ELF-1 (cell line): ENCODE results near the gene BNC2.

Experiments
- DNase-seq: peaks from one replicate; pipeline ENCODE4 v3.0.0-alpha.2; 2016; ENCODE audit warnings: low read depth, low spot score

The BNC2 gene

DNA sequence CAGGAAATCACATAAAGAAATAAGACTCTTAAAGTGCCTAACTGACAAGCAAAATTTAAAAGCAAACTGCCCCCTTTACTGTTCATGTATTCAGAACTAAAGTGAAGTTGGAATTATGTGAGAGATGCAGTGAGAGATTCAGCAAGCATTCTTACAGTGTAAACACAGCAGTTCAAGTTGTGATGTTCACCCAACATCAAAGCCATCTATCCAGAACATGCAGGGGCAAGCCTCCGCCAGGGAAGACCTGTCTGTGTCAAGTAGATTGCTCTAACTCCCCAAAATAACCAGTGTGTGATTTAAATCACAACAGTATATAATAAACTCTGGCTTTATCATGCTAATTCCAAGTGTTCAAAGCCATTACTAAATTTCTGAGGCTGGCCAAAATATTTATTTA, 233.3 kb downstream of the BNC2 start:
- no peak for DNase-seq

DNA sequence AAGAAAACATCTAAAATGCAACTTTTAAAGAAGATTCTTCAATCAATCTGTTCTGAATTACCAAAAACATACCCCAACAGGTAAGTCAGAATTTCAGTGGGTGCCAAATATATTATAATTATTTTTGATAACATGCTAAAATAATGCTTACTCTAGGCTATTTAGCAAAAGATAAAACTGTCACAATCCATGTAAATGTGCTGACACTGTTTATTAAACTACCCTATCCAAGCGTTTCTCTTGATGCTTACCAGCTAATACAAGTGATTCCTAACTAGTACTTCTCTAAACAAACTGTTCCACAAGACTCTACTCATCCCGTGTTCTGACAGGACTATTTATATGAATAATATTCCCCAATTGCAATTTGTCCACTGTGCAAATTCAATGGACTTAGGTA, 236.7 kb downstream of the BNC2 start:
- no peak for DNase-seq

DNA sequence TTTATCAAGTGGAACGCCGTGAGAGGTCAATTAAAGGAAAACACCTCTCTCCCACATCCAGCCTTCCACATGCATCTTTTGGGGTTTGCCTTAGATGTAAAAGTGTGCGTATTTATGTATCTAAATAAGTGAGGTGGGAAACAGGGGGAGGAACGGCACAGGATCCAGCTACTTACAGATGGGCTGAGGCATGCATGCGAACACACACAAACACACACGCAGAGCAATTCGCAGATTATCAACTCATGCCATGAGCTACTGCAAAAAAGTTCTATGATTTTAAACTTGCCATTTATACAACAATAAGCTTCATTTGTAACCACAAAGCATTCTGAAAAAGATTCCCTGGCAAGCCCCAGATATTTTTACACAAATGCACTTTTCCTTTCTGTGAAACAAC, 242.1 kb downstream of the BNC2 start:
- DNase-seq: no peak

DNA sequence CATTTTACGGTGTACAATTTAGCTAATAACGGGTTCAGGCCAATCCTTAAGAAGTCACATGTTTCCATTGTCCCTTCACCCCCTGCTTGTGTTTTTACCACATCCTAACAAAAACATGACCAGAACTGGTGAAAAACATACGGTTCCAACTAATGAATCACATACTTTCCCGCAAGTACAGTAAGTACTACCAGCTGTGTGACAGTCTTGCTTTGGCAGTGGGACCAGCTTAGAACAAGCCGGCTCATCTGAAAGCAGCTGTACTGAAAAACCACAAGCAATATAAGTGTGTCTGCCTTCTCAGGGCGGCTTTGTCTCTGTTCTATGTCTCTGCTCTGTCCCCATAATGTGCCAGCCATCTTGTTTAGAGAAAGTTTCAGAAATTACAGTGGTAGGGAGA, 242.5 kb downstream of the BNC2 start:
- no peak for DNase-seq

DNA sequence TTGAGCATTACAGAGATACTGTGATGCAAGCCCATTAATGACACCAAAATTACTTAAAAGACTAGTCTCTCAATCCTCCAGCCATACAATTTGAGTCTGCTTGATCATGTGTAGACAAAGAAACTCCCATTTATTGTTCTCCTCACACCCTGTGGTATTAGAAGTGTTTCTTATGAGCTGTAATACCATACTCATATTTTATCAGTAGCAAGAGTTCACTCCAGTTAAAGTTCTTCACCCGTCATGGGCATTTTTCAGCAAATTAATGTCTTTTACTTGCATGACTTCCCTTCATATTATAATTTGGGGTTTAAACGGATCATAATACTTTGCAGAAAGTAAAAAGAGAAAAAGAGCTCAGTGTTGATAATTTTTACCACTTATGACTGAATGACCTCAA, 242.9 kb downstream of the BNC2 start:
- no peak for DNase-seq

DNA sequence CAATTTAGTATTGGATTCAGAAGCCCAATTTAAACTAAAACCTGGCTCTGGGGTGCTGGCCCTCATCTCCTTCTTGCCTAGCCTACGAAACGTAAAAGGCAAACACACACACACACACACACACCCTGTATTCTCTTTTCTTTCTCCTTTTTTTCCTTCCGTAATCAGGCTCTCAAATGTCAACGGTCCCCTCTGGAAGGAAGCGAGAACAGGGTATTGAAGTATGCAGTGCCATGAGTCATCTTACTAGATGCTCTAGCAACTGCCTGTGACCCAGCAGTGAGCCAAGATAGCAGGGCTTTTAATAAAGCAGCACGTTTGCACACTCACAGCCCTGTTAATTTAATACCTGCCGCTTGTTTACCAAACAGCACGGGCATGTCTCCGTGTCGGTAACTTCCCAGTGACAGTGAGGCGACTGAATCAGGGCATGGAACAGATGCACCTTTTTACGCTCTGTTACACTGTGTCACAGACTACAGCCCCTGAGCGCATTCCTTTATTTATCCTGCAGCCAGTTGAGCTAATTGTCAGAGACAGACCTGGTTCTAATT, 243.8 kb downstream of the BNC2 start:
- DNase-seq: peak; percentile 76

DNA sequence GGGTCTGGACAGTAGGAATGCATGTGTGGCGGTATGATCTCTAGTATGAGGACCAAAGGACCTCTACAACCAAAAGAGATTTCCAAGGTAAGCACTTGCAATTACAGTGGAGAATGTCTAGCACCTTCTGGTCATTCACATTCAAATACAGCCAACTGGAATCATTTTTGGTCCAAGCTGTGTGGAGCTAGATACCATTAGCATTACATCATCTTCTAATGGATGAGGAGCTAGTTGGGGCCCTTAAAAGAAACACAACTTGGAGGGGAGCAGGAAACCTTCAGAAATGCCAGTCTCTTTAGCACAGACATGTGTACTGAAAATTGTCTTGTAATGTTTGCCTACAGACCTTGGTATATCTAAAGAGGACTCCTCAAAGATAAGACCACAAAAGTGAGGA, 244.7 kb downstream of the BNC2 start:
- DNase-seq: peak; percentile 20

DNA sequence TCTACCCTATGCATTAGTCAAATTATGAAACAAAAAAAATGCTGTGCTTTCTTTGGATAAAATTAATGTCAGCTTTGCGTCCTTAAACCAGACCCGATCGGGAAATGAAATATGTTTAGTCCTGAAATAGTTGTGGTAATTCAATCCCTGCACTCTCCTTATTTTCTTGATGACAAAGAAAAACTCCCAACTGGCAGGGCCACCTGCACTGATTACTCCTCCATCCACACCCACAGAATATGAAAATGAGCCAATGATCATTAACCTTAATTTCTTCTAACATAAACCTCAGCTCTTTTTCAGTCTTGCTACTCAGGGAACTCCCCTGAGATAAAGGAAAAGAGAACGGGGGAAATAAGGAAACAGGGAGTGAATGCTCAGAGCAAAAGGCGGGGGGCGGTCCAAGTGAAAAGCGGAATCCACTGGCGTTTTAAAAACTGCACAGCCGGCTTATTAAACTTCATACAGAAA, 245.3 kb downstream of the BNC2 start:
- no peak for DNase-seq

DNA sequence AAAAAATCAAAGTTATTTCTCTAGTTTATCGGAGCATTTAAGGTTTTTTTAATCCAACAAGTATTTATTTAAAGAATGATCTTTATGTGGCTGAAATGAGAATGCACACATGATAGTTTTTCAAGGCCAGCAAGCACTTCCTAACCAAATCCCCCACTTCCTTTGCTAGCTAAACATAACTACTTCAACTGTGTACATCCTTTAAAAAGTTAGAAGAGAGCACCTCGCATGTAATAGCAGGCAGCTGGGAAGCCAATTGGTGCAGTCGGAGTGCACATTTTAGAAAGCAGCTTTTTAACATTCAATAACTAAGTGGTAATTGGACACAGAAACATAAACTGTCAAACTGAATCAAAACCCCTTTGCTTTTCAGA, 245.7 kb downstream of the BNC2 start:
- DNase-seq: no peak

DNA sequence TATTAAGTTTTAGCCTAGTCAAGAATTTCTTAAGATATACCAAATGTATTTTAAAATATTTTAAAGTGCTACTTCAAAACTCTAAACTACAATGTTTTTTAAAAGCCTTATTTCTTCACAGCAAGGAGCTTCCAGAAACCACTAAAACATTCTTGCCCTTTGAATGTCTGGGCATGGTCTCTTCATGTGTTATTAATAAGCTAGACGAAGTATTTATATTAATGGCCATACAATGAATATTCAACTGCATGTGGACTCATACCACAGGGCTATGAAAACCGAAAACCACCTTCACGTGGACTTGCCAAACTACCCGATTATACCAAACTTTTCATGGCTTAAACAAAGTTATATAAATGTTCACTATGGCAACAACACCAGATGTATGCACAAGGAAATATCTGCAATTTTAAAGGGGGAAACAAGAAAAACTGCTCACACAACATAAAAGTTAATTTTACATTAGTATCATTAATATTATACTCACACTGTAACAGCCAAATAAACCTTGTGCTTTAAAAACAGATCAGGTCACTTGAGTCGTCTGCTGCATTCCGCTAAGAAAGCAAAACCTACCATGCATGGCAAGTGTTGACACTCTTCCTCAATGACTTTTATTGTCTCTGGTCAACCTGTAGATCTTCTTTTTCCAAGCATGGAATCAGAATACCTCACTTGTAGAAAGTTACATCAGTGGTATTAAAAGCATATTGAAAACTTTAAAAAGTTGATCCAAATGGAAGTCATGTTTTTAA, 246.3 kb downstream of the BNC2 start:
- no peak for DNase-seq

DNA sequence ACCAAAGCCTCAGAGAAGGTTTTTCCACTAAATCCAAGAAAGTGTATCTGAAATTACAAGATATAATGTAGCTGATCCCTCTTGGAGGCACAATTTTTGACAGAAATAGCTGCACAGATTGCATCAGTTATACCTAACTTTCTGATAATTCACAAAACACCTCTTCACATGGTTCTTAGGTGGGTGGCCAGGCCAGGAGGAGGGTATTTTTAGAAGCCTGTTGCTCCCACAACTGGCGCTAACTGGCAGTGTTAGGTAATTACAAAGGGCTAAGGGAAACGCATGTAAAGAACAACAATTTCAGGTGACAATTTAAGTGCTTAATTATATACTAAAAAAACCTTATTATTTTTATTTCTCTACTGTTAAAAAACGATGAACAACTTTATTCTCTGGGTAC, 247.9 kb downstream of the BNC2 start:
- no peak for DNase-seq

DNA sequence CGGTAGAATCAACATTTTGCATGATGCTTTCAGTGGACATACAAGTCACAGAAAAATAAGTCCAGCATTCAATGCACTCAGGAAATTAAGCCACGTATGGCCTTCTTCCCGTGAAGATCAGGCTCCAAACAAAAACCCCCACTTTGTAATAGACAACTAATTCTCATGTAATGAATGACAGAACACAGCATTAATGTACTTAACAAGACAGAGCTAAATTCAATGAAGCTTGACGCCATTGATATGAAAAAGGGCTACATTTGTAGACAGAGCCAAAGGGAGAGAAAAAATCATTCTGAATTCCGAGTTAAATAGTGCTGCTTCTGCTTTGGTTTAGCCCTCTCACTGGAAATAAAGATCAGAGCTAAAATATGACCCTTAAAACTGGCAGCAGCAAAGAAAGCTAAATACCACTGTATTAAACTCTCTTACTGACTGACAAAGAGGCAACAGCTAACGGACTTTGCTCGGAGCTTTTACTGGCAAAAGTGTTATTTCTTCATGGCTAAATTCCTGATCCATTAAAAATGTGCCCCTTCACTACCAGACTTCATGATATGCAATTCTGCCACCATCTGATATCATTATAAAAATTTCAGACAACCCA, 250.5 kb downstream of the BNC2 start:
- DNase-seq: no peak

DNA sequence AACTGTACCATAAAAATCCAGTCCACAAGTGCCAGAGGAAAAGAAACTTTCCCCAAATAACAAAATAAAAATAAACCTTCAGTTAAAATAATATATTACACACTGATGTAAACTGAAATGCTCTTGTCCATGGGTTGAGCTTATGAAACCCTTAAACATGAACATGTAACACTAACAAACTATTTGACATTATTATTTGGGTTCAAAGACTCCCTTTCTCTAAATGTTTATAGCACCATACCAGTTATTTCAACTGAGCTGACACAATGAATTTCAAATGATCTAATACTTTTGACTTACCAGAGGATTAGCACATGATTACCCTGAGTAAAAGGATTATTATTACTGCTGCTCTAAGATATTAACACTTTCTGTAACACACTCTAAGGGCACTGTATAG, 251.1 kb downstream of the BNC2 start:
- DNase-seq: no peak

DNA sequence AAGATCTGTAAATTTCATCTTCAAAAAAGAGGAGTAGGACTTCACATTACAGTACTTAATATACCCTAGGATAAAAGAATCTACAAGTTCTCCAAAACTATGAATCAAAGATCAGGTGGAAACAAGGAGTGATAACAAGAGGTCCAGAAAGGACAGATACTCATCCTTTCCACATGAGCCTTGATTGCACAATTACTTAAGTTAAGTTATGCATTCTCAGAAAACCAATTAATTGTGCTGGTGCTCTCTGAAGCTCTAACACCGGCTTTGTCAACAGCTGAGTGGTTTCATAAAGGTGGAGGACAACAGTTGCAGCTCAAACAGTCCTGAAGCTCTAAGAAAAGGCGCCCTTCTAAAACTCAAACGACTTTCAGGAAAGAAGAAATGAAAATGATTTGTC, 251.9 kb downstream of the BNC2 start:
- DNase-seq: no peak

DNA sequence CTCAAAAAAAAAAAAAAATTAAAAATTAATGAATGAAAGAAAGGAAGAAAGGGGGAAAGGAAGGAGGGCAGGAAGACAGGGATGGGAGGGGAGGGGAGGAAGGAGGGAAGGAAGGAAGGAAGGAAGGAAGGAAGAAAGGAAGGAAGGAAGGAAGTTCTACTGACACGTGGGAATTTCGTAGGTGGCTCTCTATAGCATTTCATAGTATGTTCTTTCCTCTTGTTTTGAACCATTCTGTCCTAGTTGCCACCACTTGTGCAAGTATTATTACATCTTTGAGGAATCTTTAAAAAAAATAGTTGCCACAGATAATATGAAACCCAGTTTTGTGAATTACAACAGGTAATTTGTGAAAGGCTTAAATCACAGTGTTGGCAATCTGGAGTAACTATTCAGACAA, 253.8 kb downstream of the BNC2 start:
- no peak for DNase-seq

DNA sequence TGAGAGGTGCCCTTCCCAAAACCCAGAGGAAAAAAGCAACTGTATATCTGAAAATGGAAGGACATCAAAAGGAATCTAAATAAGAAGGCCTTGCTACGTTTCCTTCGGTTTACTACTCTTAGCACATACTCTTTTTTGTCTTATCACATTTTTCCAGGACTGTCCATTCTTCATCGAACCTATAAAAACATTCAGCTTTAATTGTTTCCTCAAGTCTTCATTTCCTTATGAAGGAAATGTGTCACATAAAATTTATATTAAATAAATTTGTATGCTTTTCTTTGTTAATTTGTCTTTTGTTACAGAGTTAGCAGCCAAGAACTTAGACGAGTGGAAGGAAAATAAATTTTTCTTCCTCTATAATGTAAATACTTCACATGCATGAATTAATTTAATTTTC, 255.0 kb downstream of the BNC2 start:
- no peak for DNase-seq

DNA sequence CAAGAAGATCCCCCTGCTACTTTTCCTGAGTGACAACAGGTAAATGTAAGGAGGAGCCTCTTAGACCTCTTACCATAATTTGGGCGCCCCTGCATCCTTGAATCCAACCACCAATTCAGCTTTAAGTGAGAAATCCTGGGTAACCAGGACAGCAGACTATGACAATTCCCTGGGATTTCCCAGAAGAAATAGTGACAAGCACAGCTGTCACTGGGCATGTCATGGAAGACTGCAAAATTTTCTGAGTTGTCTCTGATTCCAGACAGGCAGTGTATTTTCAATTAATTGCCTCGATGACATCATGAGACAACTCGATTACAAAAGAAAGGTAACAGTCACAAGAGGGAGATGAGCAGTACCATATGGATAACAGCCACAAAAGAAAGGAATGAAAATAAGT, 256.9 kb downstream of the BNC2 start:
- no peak for DNase-seq

DNA sequence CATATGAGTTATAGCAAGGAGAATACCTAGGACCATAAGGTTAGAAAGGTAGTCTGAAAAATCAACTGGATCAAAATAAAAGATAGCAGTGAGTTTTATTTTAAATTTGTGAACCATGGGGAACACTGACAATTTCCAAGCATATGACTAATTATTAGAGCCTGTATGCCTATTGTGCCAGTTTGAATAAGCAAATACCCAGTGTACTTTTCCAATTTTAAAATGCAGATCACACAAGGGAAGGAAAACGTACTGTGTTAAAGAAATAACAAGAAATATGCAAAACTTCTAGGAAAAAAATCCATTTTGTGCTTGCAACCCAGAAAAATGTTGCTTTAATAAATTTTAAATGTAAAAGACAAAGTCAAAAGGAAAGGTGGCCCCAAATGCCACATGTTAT, 257.4 kb downstream of the BNC2 start:
- DNase-seq: no peak

DNA sequence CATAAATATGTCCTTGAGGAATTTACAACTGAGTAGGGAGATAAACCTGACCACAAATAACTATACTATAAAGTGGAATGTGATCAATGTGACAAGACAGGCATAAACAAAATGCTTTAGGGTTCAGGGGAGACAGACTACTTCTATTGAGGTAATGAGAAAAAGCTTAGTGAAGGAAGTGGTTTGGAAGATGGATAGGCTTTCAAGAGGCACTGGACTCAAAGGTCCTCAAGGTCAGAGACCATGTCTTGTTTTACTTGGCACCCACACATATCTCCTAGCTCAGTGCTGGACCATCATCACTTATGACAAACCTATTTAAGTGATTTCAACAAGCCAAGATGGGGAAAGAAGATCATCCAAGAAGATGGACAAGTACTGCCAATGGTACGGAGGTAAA, 257.8 kb downstream of the BNC2 start:
- no peak for DNase-seq

DNA sequence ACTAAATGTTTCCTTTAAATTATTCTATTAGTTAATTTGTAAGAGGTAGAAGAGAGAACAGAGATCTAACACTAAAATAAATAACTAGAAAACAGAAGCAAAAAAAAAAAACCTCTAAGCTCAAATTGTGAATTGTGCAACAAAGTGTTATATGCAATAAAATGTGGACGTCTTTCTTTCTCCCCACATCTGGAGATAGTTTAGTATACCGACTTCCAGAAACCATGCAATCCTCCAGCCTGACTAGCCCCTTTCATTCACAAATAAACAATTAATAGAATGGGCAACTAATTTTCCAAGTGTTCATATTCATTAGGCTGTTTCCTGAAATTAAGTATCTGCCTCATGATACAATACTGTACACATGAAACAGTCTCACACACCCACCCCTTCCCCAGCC, 258.5 kb downstream of the BNC2 start:
- no peak for DNase-seq

DNA sequence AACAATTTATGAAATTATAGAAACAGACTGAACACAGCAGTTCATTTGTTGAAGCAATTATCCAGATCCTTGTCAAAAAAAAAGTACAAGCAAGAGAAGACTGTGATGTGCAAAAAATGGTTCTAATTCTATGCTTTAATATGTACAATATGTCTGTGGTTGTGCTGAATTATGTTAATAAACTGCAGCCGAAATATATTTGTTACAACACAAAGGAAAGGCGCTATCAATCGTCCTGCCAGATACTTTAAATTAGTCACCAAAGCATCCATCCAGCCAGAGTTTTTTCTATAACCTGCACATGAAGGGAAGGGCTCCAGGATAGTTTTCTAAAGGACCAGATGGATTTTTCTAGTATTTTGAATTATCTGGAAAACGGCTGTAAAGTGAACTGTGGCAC, 259.5 kb downstream of the BNC2 start:
- no peak for DNase-seq

DNA sequence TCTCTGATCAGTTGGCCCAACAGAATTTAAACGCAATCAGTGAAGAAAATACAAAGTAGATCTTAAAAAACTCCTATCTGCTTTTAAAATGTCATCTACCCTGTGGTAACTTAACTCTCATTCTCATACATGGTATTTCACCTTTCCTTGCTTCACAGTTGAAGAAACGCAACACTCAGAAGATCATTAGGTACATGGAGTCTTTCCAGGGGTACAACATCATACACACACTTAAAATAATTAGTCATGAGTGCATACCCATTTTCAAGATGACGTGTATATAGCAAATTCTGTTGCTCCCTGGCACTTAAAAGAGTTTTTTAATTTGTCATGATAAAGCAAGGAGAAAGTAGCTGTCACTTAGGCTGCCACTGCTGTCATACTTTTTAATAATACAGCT, 259.9 kb downstream of the BNC2 start:
- no peak for DNase-seq

DNA sequence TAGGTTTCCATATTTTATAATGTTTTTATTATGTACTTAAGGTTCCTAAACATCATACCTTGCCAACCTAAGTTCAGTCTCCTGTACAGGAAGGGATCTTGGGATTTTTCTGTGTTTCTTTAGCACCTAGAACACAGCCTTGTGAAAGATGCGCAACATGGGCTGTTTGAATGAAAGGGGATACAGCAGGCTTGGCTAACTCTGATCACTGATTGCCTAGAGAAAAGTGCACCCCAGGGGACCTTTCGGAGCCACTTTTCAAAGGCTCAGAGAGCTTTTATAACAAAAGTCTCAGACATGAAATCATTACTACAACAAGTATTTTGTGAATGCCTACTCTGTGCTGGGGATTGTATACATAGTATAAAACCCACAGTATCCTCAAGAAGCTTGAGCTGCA, 261.6 kb downstream of the BNC2 start:
- DNase-seq: no peak
